ENCODE data around the gene ADAT1. TPM values are rescaled to one million over a fixed set of nuclear protein-coding genes. Genes with fewer than 3 reads are reported as not detected.

The ADAT1 gene
- polyA plus RNA-seq, 1 of the 3 experiments (the other 2 are of a cell fraction): 51.1 TPM

DNA sequence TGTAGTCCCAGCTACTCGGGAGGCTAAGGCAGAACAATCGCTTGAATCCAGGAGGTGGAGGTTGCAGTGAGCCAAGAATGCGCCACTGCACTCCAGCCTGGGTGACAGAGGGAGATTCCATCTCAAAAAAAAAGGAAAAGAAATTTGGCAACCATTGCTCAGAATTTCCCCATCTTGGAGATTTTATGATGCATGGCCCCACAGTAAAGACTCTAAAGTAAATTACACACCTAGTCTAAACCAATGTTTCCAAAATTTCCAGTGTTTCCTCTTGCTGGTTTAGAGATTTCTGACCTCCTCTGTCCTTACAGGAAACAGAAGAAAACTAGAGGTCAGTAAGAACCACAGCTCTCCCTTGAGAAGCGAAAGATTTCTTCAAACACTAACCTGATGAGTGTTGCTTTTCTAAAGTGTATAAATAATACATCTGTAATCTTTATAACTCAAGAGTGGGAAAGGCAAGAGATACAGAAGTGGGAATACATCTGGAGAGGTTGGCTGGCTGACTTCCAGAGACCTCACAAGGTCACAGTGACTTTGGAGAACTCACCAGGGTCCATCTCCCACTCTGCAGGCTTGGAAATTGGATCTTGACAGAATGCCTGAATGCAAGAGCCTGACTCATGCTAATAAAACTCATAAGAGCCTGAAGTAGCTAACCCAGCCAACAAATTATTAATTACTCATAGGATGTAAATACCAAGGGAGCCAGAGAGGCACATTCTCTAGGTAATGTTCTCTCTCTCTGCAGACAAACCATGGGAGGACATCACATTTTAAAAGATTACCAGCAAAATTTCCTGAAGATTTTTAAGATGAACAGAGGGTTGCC, 8.8 kb downstream of the ADAT1 start (continued):
- peak; percentile 88 for TF ChIP-seq NFIC (IDR thresholded peaks at IDR 0.05; ENCODE audit: borderline replicate concordance)
- no peak for TF ChIP-seq ZBTB33 (IDR thresholded peaks at IDR 0.05; ENCODE audit: borderline replicate concordance, low read depth)
- no peak for TF ChIP-seq USF2 (IDR thresholded peaks at IDR 0.05; ENCODE audit: borderline replicate concordance, low read depth, low read length)
- TF ChIP-seq, protein P1, sequence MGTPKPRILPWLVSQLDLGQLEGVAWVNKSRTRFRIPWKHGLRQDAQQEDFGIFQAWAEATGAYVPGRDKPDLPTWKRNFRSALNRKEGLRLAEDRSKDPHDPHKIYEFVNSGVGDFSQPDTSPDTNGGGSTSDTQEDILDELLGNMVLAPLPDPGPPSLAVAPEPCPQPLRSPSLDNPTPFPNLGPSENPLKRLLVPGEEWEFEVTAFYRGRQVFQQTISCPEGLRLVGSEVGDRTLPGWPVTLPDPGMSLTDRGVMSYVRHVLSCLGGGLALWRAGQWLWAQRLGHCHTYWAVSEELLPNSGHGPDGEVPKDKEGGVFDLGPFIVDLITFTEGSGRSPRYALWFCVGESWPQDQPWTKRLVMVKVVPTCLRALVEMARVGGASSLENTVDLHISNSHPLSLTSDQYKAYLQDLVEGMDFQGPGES (IDR thresholded peaks at IDR 0.05; ENCODE audit: low read depth, low read length): no peak
- TF ChIP-seq YY1 (IDR thresholded peaks at IDR 0.05; ENCODE audit: low read depth): no peak
- peak; percentile 19; the same call in 1 of the 2 replicates for TF ChIP-seq TEAD4 (IDR thresholded peaks at IDR 0.05; ENCODE audit: borderline replicate concordance, insufficient read depth)
- no peak for TF ChIP-seq GATA2 (CRISPR knock-in tag; IDR thresholded peaks at IDR 0.05)
- TF ChIP-seq FOXM1 (IDR thresholded peaks at IDR 0.05; ENCODE audit: low read depth): no peak
- TF ChIP-seq, protein P2, sequence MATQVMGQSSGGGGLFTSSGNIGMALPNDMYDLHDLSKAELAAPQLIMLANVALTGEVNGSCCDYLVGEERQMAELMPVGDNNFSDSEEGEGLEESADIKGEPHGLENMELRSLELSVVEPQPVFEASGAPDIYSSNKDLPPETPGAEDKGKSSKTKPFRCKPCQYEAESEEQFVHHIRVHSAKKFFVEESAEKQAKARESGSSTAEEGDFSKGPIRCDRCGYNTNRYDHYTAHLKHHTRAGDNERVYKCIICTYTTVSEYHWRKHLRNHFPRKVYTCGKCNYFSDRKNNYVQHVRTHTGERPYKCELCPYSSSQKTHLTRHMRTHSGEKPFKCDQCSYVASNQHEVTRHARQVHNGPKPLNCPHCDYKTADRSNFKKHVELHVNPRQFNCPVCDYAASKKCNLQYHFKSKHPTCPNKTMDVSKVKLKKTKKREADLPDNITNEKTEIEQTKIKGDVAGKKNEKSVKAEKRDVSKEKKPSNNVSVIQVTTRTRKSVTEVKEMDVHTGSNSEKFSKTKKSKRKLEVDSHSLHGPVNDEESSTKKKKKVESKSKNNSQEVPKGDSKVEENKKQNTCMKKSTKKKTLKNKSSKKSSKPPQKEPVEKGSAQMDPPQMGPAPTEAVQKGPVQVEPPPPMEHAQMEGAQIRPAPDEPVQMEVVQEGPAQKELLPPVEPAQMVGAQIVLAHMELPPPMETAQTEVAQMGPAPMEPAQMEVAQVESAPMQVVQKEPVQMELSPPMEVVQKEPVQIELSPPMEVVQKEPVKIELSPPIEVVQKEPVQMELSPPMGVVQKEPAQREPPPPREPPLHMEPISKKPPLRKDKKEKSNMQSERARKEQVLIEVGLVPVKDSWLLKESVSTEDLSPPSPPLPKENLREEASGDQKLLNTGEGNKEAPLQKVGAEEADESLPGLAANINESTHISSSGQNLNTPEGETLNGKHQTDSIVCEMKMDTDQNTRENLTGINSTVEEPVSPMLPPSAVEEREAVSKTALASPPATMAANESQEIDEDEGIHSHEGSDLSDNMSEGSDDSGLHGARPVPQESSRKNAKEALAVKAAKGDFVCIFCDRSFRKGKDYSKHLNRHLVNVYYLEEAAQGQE (IDR thresholded peaks at IDR 0.05; ENCODE audit: low read depth, low read length): no peak

DNA sequence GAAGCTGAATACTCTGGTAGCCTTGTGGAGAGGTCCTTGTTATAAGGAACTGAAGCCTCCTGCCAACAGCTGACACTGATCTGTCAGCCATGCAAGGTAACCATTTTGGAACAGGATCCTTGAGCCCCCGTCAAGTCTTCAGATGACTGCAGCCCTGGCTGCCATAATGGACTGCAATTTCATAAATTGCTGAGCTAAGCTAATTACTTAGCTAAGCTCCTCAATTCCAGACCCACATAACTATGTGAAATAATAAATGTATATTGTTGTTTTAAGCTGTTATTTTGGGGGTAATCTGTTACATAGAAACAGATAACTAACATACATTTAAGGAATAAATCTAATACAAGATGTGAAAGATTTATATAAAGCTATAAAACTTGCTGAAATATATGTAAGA, 16.6 kb downstream of the ADAT1 start:
- H3K4me2 ChIP-seq: no peak overlapping the region
- no peak overlapping the region for H3K9ac ChIP-seq
- no peak for DNase-seq
- peaks cover 52 to 74% of the 10 kb centered on the region in 2 experiments for H3K36me3 ChIP-seq (replicated peaks in 1 of 2; ENCODE audit: control insufficient read depth in 1 of 2, insufficient read depth in 2 of 2, low read length in 1 of 2)
- no peaks in the 10 kb centered on the region; the same call in 1 of the 2 replicates for H3K79me2 ChIP-seq (ENCODE audit: insufficient read depth)
- no peaks in the 10 kb centered on the region for H3K27me3 ChIP-seq (ENCODE audit: insufficient read depth)
- no peak overlapping the region for H2AFZ ChIP-seq (ENCODE audit: low read depth)
- no peak for TF ChIP-seq MXI1 (IDR thresholded peaks at IDR 0.05; ENCODE audit: low read depth, low read length)
- no peak for TF ChIP-seq FOSL2 (IDR thresholded peaks at IDR 0.05; ENCODE audit: borderline replicate concordance, low read depth)
- TF ChIP-seq FOXM1 (IDR thresholded peaks at IDR 0.05; ENCODE audit: low read depth): no peak
- no peak for TF ChIP-seq GABPA (IDR thresholded peaks at IDR 0.05; ENCODE audit: low read depth)
- TF ChIP-seq, protein P3, sequence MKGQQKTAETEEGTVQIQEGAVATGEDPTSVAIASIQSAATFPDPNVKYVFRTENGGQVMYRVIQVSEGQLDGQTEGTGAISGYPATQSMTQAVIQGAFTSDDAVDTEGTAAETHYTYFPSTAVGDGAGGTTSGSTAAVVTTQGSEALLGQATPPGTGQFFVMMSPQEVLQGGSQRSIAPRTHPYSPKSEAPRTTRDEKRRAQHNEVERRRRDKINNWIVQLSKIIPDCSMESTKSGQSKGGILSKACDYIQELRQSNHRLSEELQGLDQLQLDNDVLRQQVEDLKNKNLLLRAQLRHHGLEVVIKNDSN (IDR thresholded peaks at IDR 0.05; ENCODE audit: borderline replicate concordance, low read depth): no peak
- TF ChIP-seq POLR2AphosphoS5 (IDR thresholded peaks at IDR 0.05; ENCODE audit: low read depth, low read length): no peak
- TF ChIP-seq RCOR1 (IDR thresholded peaks at IDR 0.05; ENCODE audit: low read length): no peak
- H3K9me2 ChIP-seq: no peaks in the 10 kb centered on the region
- H3K4me1 ChIP-seq (ENCODE audit: control insufficient read depth in 1 of 2, insufficient read depth in 2 of 2, low read depth in 1 of 2, low read length in 1 of 2): no peaks in the 10 kb centered on the region
- H4K20me1 ChIP-seq (ENCODE audit: insufficient read depth): no peaks in the 10 kb centered on the region
- H3F3A ChIP-seq (replicated peaks; ENCODE audit: insufficient read depth): peaks cover 4% of the 10 kb centered on the region
- no peaks in the 10 kb centered on the region for H3K9me3 ChIP-seq
- 88% methylated on average over 1 of the region's 1 CpG for WGBS (ENCODE audit: low lambda C conversion rate)
- no peak overlapping the region for H3K4me3 ChIP-seq (ENCODE audit: low read depth in 2 of 2, low read length in 1 of 2)
- POLR2A ChIA-PET: interaction anchor here (0.5 kb wide), 1 partner anchor 14 kb away, joined by 3 read pairs; no protein-coding TSS in a partner anchor
- no peak overlapping the region for H3K27ac ChIP-seq (ENCODE audit: low read depth in 2 of 2, low read length in 1 of 2)
- CTCF ChIA-PET: interaction anchor here (1.1 to 1.5 kb wide), 3 partner anchors 15 to 141 kb away, joined by 3 to 4 read pairs (median 4); no protein-coding TSS in a partner anchor
